Measurements from ENCODE around the gene FLVCR1.
"Not testable (repeated sequence)": the region's sequence is repeated elsewhere in the genome, so short reads cannot be mapped to it uniquely, and the experiment has no call there.

Gene FLVCR1

DNA sequence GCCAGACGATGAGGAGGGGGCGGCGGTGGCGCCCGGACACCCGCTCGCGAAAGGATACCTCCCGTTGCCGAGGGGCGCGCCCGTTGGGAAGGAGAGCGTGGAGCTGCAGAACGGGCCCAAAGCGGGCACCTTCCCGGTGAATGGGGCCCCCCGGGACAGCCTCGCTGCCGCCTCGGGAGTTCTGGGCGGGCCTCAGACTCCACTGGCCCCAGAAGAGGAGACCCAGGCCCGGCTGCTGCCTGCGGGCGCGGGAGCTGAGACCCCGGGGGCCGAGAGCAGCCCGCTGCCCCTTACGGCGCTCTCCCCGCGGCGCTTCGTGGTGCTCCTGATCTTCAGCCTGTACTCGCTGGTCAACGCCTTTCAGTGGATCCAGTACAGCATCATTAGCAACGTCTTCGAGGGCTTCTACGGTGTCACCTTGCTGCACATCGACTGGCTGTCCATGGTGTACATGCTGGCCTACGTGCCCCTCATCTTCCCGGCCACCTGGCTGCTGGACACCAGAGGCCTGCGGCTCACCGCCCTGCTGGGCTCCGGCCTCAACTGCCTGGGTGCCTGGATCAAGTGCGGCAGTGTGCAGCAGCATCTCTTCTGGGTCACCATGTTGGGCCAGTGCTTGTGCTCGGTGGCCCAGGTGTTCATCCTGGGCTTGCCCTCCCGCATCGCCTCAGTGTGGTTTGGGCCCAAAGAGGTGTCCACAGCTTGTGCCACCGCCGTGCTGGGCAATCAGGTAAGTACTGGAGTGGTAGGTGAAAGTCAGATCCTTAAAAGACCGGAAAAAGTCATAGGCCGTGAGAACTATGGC, 588 bp downstream of the FLVCR1 start:
- peaks cover 14% of the 10 kb centered on the region for H3K36me3 ChIP-seq
- no peak for DNase-seq
- H3K9me3 ChIP-seq, result no peaks in the 10 kb centered on the region
- TF ChIP-seq, protein P1, sequence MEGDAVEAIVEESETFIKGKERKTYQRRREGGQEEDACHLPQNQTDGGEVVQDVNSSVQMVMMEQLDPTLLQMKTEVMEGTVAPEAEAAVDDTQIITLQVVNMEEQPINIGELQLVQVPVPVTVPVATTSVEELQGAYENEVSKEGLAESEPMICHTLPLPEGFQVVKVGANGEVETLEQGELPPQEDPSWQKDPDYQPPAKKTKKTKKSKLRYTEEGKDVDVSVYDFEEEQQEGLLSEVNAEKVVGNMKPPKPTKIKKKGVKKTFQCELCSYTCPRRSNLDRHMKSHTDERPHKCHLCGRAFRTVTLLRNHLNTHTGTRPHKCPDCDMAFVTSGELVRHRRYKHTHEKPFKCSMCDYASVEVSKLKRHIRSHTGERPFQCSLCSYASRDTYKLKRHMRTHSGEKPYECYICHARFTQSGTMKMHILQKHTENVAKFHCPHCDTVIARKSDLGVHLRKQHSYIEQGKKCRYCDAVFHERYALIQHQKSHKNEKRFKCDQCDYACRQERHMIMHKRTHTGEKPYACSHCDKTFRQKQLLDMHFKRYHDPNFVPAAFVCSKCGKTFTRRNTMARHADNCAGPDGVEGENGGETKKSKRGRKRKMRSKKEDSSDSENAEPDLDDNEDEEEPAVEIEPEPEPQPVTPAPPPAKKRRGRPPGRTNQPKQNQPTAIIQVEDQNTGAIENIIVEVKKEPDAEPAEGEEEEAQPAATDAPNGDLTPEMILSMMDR (IDR thresholded peaks at IDR 0.05; ENCODE audit: low read depth, low read length), result no peak
- H3K4me3 ChIP-seq (ENCODE audit: low read depth, low read length), result peak overlapping the region; percentile 96
- H3K4me1 ChIP-seq, result no peaks in the 10 kb centered on the region
- no peaks in the 10 kb centered on the region for H3K27me3 ChIP-seq

DNA sequence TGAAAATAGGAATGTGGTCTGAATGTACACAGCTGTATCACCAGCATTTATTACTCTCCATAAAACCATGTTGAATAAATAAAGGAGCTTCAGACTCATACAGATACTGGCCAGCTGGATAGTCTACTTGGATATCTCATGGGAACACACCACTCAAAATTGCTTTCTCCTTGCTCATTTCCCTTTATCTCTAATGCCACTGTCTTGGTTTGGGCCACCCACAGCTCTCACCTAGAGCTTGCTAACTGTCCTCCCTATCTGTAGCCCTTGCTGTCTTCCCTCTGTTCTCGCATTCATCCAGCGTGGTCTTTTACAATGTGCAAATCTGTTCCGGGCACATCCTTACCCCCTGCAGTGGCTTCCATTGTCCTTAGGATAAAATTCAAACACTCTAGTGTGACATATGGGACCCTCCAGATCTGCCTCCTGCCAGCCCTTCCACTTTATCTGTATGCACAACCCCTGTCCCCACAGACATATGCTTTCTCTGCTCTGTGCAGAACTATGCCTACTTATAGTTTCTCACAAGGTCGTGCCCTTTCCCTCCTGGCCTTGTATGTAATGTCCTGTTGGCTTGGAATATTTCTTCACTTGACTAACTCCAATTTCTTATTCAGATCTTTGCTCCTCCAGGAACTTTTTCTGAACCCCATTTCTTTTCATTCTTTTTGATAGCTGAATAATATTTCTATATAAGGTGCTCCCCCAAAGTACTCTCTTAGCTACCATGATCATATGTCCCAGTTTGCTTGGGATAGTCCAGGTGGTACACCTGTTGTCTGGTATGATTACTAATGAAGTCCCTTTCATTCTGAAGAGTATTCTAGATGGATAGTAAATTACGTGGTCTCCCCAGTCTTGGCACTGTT, 2.9 kb downstream of the FLVCR1 start:
- no peak for DNase-seq

DNA sequence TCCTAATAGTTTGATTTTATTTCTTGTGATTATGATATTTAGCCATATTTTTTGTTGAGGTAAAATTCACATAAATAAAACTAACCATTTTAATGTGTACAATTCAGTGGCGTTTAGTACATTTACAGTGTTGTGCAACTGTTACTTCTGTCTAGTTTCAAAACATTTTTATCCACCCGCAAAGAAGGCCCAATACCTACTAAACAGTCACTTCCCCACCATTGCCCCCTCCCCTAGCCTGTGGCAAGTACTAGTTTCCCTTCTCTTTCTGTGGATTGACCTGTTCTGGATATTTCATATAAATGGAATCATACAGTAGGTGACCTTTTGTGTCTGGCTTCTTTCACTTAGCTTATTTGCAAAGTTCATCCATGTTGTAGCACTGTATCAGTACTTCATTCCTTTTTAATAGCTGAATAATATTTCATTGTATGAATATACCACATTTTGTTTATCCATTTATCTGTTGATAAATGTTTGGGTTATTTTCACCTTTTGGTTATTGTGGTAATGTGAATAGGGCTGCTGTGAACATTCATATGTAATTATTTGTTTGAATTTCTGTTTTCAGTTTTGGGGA, 4.1 kb downstream of the FLVCR1 start:
- H3K36me3 ChIP-seq, result peaks cover 33% of the 10 kb centered on the region
- no peak for DNase-seq
- no peaks in the 10 kb centered on the region for H3K9me3 ChIP-seq
- no peaks in the 10 kb centered on the region for H3K4me1 ChIP-seq
- H3K27me3 ChIP-seq, result no peaks in the 10 kb centered on the region
- no peak overlapping the region for H3K4me3 ChIP-seq (ENCODE audit: low read depth, low read length)
- TF ChIP-seq, protein P1 (IDR thresholded peaks at IDR 0.05; ENCODE audit: low read depth, low read length), result no peak

More for the DNA sequence above, 2.9 kb downstream of the FLVCR1 start:
- Histone ChIP-seq H3K36me3 (peaks cover 25% of the 10 kb centered on the region), H3K9me3 (no peaks in the 10 kb centered on the region), H3K4me1 (no peaks in the 10 kb centered on the region), H3K4me3 (ENCODE audit: low read depth, low read length) (peak overlapping the region; percentile 6; the same call in 1 of the 2 replicates), H3K27me3 (no peaks in the 10 kb centered on the region)
- TF ChIP-seq, protein P1 (IDR thresholded peaks at IDR 0.05; ENCODE audit: low read depth, low read length), result no peak

DNA sequence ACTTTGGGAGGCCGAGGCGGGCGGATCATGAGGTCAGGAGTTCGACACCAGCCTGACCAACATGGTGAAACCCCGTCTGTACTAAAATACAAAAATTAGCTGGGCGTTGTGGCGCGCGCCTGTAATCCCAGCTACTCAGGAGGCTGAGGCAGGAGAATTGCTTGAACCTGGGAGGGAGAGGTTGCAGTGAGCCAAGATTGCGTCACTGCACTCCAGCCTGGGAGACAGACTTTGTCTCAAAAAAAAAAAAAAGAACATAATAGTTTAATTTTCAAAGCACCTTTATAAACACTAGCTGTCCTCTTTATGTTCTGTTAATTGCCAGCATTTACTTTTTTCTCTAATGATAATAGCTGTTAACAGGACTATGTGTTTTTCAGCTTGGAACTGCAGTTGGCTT, 5.3 kb downstream of the FLVCR1 start:
- peaks cover 33% of the 10 kb centered on the region for H3K36me3 ChIP-seq
- H3K27me3 ChIP-seq; DNase-seq; H3K9me3 ChIP-seq; H3K4me1 ChIP-seq; H3K4me3 ChIP-seq (ENCODE audit: low read depth, low read length): not testable (repeated sequence)

DNA sequence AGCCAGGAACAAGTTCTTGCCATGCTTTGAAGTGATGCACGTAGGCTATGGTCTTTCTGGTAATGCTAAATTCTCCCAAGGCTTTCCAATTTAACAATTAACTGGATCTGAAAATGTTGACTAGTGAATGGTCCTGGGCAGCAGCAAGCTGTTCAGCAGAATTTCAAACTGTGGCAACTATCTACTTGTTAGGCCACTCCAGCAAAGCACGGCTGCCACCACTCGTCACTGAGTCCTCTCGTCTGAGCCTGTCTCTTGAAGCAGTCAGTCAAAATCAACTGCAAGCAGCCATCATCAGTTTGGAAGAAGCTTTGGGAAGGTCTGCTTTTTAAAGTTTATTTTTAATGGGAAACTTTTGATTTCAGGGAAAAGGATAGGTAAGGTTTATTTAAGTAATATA, 6.1 kb downstream of the FLVCR1 start:
- DNase-seq, result no peak
- Histone ChIP-seq H3K9me3 (no peaks in the 10 kb centered on the region), H3K4me1 (no peaks in the 10 kb centered on the region), H3K36me3 (peaks cover 38% of the 10 kb centered on the region), H3K27me3 (no peaks in the 10 kb centered on the region), H3K4me3 (ENCODE audit: low read depth, low read length) (no peak overlapping the region)
- TF ChIP-seq, protein P1 (IDR thresholded peaks at IDR 0.05; ENCODE audit: low read depth, low read length), result no peak

DNA sequence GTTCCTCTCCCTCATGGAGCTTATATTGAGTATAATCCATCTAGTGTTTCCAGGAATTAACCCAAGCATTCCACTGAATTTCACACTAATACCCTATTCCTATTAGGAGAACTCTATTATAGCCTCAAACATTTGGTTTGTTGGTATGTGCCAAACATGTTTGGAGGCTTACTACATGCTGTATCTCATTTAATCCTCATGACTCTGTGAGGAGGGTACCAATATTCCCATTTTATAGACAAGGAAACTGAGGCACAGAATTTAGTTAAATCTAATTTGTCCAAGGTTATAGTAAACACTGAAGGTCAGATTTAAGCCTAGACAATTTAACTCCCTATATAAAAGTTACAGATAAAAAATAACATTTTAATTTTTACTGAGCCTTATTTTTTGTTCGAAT, 9.1 kb downstream of the FLVCR1 start:
- no peak for DNase-seq
- TF ChIP-seq, protein P1 (IDR thresholded peaks at IDR 0.05; ENCODE audit: low read depth, low read length), result no peak
- peaks cover 38% of the 10 kb centered on the region for H3K36me3 ChIP-seq
- H3K27me3 ChIP-seq, result no peaks in the 10 kb centered on the region
- no peak overlapping the region for H3K4me3 ChIP-seq (ENCODE audit: low read depth, low read length)
- no peaks in the 10 kb centered on the region for H3K4me1 ChIP-seq
- H3K9me3 ChIP-seq, result no peaks in the 10 kb centered on the region

Data from BE2C (cell line).